ENCODE results near the gene RALGPS1.

RALGPS1 gene

GRCh38 chr9:127203681-127204327 lies 289.2 kb downstream of the RALGPS1 start:
- no peak for DNase-seq (ENCODE audit: low read depth in 2 of 2)

GRCh38 chr9:127204771-127205470 lies 290.3 kb downstream of the RALGPS1 start:
- no peak for DNase-seq (ENCODE audit: low read depth in 2 of 2)

GRCh38 chr9:127205952-127206351 lies 291.4 kb downstream of the RALGPS1 start:
- DNase-seq (ENCODE audit: low read depth in 2 of 2): no peak

- no peak for DNase-seq (ENCODE audit: low read depth in 2 of 2)
Measured at GRCh38 chr9:127206666-127207065, 292.1 kb downstream of the RALGPS1 start.

GRCh38 chr9:127207734-127208410 lies 293.3 kb downstream of the RALGPS1 start:
- DNase-seq (ENCODE audit: low read depth in 2 of 2): no peak

GRCh38 chr9:127208416-127208815 lies 293.8 kb downstream of the RALGPS1 start:
- no peak for DNase-seq (ENCODE audit: low read depth in 2 of 2)

GRCh38 chr9:127209220-127209619 lies 294.6 kb downstream of the RALGPS1 start:
- DNase-seq (ENCODE audit: low read depth in 2 of 2): no peak

- DNase-seq (ENCODE audit: low read depth in 2 of 2): no peak
Measured at GRCh38 chr9:127209948-127210640, 295.5 kb downstream of the RALGPS1 start.

GRCh38 chr9:127210851-127211730 lies 296.5 kb downstream of the RALGPS1 start:
- no peak for DNase-seq (ENCODE audit: low read depth in 2 of 2)

- DNase-seq (ENCODE audit: low read depth in 2 of 2): no peak
Measured at GRCh38 chr9:127211983-127212382, 297.4 kb downstream of the RALGPS1 start.

- no peak for DNase-seq (ENCODE audit: low read depth in 2 of 2)
Measured at GRCh38 chr9:127212453-127212852, 297.9 kb downstream of the RALGPS1 start.

- no peak for DNase-seq (ENCODE audit: low read depth in 2 of 2)
Measured at GRCh38 chr9:127213859-127214258, 299.3 kb downstream of the RALGPS1 start.

GRCh38 chr9:127214421-127215267 lies 300.1 kb downstream of the RALGPS1 start:
- peak; percentile 24 to 44 for DNase-seq (ENCODE audit: low read depth in 2 of 2)

- DNase-seq (ENCODE audit: low read depth in 2 of 2): no peak
Measured at GRCh38 chr9:127215268-127216209, 301.0 kb downstream of the RALGPS1 start.

GRCh38 chr9:127216210-127216887 lies 301.8 kb downstream of the RALGPS1 start:
- DNase-seq (ENCODE audit: low read depth in 2 of 2): no peak

GRCh38 chr9:127216888-127217217 lies 302.3 kb downstream of the RALGPS1 start:
- DNase-seq (ENCODE audit: low read depth in 2 of 2): no peak

GRCh38 chr9:127218818-127219217 lies 304.2 kb downstream of the RALGPS1 start:
- DNase-seq (ENCODE audit: low read depth in 2 of 2): no peak

- no peak for DNase-seq (ENCODE audit: low read depth in 2 of 2)
Measured at GRCh38 chr9:127219520-127219919, 304.9 kb downstream of the RALGPS1 start.

- no peak for DNase-seq (ENCODE audit: low read depth in 2 of 2)
Measured at GRCh38 chr9:127221695-127222094, 307.1 kb downstream of the RALGPS1 start.

All from stimulated activated CD8-positive, alpha-beta memory T cell treated with anti-CD3 and anti-CD28 coated beads, Interleukin-7, amount 100 ng/mL, for 1 hour (primary cell).